Uterus (tissue), 4 donors: ENCODE data around the gene DLGAP1. TPM values are rescaled to one million over a fixed set of nuclear protein-coding genes. Genes with fewer than 3 reads are reported as not detected.

Experiments used
- DNase-seq, 2 donors: peaks; one replicate each; pipeline ENCODE4 v3.0.0-alpha.2; 2019 to 2020
- H3K27ac ChIP-seq, 2 donors: fragments of 200-600 bp; sonication (generic); 1 replicate in 1 of 2; 2 replicates in 1 of 2; pipeline ENCODE4 v1.5.1; 2016 to 2018
- H3K27me3 ChIP-seq, 2 donors: fragments of 200-600 bp; sonication (generic); one replicate each; pipeline ENCODE4 v1.5.1; 2018 to 2019; ENCODE audit warnings: control low read depth in 1 of 2
- H3K36me3 ChIP-seq, 2 donors: fragments of 200-600 bp; sonication (generic); one replicate each; pipeline ENCODE4 v1.5.1; 2019; ENCODE audit warnings: control low read depth in 1 of 2
- H3K4me1 ChIP-seq, 2 donors: fragments of 200-600 bp; sonication (generic); one replicate each; pipeline ENCODE4 v1.5.1; 2018 to 2019; ENCODE audit warnings: control low read depth in 1 of 2
- H3K4me3 ChIP-seq, 2 donors: fragments of 200-600 bp; sonication (generic); 1 replicate in 1 of 2; 2 replicates in 1 of 2; pipeline ENCODE4 v1.5.1; 2018 to 2019; ENCODE audit warnings: mild to moderate bottlenecking in 1 of 2
- H3K9me3 ChIP-seq, 2 donors: fragments of 200-600 bp; sonication (generic); one replicate each; pipeline ENCODE4 v1.5.1; 2019; ENCODE audit warnings: control low read depth in 1 of 2
- POLR2A ChIP-seq, 2 donors: fragments of 450-650 bp; IDR thresholded peaks; one replicate each; pipeline ENCODE4 v1.6.1; 2016; ENCODE audit warnings: antibody characterized with exemption in 2 of 2, mild to moderate bottlenecking in 1 of 2, moderate library complexity in 1 of 2
- intact Hi-C: fragments of 100-400 bp; cut with DNase I; formaldehyde crosslinking; loops from one replicate; pipeline ENCODE4 v1.15.1; 2023; ENCODE audit warnings: low total_unique reads
- total RNA-seq, 4 donors: library from RNA; depleted of rRNA in 3 of 4; stranded (reverse); fragments of >200 nt in 3 of 4; gene quantifications; one replicate each; pipeline versions ENCODE4 v1.1.0 to v1.2.4, GENCODE V29; 2014 to 2023
- TF ChIP-seq, protein P1 (sequence below), 4 experiments: fragments of 200-600 bp in 2 of 4; fragments of 450-650 bp in 2 of 4; sonication (generic) in 2 of 4; IDR thresholded peaks; one replicate each; pipeline ENCODE4 v1.5.1; 2016 to 2019; ENCODE audit warnings: antibody characterized with exemption in 4 of 4, mild to moderate bottlenecking in 2 of 4, moderate library complexity in 1 of 4
- donor health status: DM: yes; HTN: yes; CAD: no.

DLGAP1 gene
- total RNA-seq, 4 donors from 2014 or later: 1.0 to 9.6 (median 3.3) TPM

DNA sequence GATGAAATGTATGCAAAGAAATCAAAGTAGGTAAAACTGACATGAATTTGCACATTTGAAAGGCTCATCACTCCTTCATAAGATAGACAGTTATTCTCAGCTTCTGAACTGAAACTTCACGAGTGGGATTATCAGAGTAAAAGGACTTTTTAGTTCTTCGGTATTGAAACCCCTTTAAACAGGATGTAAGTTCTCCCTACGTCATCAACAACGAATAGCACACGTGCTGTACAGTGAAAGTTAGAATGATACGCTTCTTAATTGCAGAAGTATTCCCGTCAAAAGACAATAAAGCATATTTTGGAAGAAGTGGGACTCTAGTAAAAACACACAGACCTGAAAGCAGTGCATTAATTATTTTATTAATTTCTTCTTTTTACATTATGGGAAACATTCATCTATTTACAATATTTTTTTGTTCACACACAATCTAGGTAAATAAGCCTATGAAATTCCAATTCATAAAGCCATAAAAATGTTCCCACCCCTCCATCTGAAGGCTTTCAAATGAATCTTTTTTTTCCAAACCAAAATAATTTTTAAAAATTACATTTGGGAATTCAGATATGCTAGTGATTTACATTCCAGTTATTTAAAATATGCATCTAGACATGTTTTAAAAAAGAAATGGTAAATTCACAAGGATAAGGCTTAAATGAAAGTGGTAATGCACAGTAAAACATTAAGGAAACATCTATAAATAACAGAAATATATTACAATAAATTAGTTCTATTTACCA is 959.2 kb downstream of the DLGAP1 start:
- Histone ChIP-seq H3K27me3 (no peaks in the 10 kb centered on the region), H3K4me3 (no peak overlapping the region), H3K27ac (no peak overlapping the region), H3K9me3 (no peaks in the 10 kb centered on the region), H3K4me1 (no peaks in the 10 kb centered on the region), H3K36me3 (no peaks in the 10 kb centered on the region)
- no peak for DNase-seq
- intact Hi-C loops: no loop called here
- TF ChIP-seq, protein P1, sequence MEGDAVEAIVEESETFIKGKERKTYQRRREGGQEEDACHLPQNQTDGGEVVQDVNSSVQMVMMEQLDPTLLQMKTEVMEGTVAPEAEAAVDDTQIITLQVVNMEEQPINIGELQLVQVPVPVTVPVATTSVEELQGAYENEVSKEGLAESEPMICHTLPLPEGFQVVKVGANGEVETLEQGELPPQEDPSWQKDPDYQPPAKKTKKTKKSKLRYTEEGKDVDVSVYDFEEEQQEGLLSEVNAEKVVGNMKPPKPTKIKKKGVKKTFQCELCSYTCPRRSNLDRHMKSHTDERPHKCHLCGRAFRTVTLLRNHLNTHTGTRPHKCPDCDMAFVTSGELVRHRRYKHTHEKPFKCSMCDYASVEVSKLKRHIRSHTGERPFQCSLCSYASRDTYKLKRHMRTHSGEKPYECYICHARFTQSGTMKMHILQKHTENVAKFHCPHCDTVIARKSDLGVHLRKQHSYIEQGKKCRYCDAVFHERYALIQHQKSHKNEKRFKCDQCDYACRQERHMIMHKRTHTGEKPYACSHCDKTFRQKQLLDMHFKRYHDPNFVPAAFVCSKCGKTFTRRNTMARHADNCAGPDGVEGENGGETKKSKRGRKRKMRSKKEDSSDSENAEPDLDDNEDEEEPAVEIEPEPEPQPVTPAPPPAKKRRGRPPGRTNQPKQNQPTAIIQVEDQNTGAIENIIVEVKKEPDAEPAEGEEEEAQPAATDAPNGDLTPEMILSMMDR (IDR thresholded peaks at IDR 0.05): no peak
- no peak for TF ChIP-seq POLR2A (IDR thresholded peaks at IDR 0.05)

DNA sequence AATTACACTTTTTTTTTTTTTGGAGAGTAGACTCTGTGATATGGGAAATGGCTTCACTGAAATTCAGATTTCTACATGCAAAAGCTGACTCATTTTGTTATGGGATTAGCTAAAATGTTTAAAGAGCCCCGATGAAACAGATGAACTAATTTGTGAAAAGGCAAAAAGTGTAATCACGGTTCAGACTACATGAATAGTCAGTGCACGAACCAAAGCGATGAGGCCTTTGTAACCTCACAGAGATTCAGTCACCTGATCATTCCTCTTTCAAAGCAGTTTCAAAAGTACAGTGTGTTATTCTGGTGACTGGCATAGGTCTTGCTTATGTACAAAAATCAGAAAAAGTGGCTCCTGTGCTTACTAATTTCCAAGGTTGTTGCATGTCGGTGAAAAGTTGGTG is 960.5 kb downstream of the DLGAP1 start:
- intact Hi-C loops: no loop called here
- no peaks in the 10 kb centered on the region for H3K36me3 ChIP-seq
- H3K4me1 ChIP-seq: no peaks in the 10 kb centered on the region
- DNase-seq: no peak
- H3K9me3 ChIP-seq: no peaks in the 10 kb centered on the region
- H3K27ac ChIP-seq: no peak overlapping the region
- no peaks in the 10 kb centered on the region for H3K27me3 ChIP-seq
- H3K4me3 ChIP-seq: no peak overlapping the region
- TF ChIP-seq POLR2A (IDR thresholded peaks at IDR 0.05): no peak
- TF ChIP-seq, protein P1 (IDR thresholded peaks at IDR 0.05): no peak

DNA sequence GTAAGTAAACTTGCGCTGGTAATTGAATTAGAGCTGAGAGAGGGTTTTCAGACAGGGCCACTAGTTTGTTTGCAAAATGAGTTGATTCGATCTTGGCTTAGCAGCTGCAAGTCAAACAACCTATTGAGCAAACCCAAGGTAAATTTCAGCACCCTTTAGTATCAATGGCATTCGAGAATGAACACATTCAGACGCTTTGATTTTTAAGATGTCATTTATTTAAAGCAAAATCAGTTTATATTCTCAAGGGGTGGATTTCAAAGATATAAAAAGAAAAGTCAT is 960.9 kb downstream of the DLGAP1 start:
- Histone ChIP-seq H3K9me3 (no peaks in the 10 kb centered on the region), H3K4me3 (no peak overlapping the region), H3K27ac (no peak overlapping the region), H3K27me3 (no peaks in the 10 kb centered on the region), H3K4me1 (no peaks in the 10 kb centered on the region), H3K36me3 (no peaks in the 10 kb centered on the region)
- no peak for DNase-seq
- TF ChIP-seq POLR2A (IDR thresholded peaks at IDR 0.05): no peak
- TF ChIP-seq, protein P1 (IDR thresholded peaks at IDR 0.05): no peak
- intact Hi-C loops: no loop called here

DNA sequence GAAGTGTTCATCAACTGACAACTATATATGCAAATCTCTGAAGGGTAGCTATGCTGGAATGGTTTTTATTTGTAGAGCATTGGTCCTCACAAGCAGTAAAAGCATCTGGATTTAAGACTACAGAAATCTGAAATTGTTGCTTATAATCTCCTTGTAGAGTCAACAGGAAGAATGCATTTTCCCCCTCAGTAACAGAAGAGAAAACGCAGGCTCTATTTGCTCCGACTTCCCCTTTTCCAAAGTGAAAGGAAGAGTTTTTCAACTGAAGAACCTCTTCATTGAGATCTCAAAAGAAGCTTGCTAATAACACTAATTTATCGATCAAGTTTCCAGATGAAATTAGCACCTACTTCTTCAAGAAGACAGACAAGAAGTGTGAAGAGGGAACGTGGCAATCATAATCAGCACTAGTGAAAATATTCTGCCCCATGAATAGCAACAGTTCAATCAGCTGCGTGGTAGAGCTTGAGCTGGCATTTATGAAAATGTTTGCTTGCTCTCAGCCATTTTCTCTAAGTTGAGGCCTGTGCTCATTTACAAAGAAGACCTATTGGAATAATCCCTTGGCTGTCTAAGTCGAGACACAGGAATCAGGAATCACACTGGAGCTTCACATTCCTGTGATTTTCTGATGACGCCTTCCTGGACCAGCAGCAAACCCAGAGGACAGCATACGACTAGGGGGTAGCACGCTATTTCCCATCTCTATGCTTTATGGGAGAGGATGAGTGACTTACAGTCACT is 961.4 kb downstream of the DLGAP1 start:
- no peaks in the 10 kb centered on the region for H3K27me3 ChIP-seq
- no peak overlapping the region for H3K27ac ChIP-seq
- H3K9me3 ChIP-seq: no peaks in the 10 kb centered on the region
- H3K4me1 ChIP-seq: no peaks in the 10 kb centered on the region
- no peak overlapping the region for H3K4me3 ChIP-seq
- DNase-seq: no peak
- H3K36me3 ChIP-seq: no peaks in the 10 kb centered on the region
- TF ChIP-seq POLR2A (IDR thresholded peaks at IDR 0.05): no peak
- TF ChIP-seq, protein P1 (IDR thresholded peaks at IDR 0.05): no peak
- intact Hi-C loops: no loop called here

DNA sequence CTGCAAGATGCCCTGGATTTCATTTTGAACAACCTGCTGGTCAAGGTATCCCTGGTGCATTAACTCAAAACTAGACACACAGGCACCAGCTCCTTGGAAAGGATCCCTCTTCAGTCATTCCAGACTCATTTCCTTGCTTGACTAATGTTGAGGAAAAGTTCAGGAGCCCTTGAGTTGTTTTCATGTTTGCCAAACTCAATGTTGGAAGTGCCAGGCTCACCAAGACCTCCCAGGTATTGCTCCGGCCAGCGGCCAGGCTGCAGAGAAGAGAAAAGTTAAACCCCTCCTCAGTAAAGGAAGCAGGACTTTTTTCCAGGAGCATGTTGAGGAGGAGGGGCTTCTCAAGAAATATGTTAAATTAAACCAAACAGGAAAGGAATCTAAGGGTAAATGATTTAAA is 962.4 kb downstream of the DLGAP1 start:
- DNase-seq: no peak

More for the DNA sequence above, 962.4 kb downstream of the DLGAP1 start:
- Histone ChIP-seq H3K27me3 (no peaks in the 10 kb centered on the region), H3K4me1 (no peaks in the 10 kb centered on the region), H3K36me3 (no peaks in the 10 kb centered on the region), H3K4me3 (no peak overlapping the region), H3K9me3 (no peaks in the 10 kb centered on the region), H3K27ac (no peak overlapping the region)
- no peak for TF ChIP-seq POLR2A (IDR thresholded peaks at IDR 0.05)
- TF ChIP-seq, protein P1 (IDR thresholded peaks at IDR 0.05): no peak
- intact Hi-C loops: no loop called here
